HG03039 (cell line): ENCODE data around the gene PFKL.
A peak's percentile ranks its signal among the peaks of the same experiment; 100 is the strongest.

Experiments used
- ATAC-seq: cut with Tn5 transposase; IDR thresholded peaks from one replicate; pipeline ENCODE4 v1.9.1; 2021; ENCODE audit warnings: mild to moderate bottlenecking, moderate library complexity; ENCODE audit not compliant: unreplicated experiment

PFKL gene

DNA sequence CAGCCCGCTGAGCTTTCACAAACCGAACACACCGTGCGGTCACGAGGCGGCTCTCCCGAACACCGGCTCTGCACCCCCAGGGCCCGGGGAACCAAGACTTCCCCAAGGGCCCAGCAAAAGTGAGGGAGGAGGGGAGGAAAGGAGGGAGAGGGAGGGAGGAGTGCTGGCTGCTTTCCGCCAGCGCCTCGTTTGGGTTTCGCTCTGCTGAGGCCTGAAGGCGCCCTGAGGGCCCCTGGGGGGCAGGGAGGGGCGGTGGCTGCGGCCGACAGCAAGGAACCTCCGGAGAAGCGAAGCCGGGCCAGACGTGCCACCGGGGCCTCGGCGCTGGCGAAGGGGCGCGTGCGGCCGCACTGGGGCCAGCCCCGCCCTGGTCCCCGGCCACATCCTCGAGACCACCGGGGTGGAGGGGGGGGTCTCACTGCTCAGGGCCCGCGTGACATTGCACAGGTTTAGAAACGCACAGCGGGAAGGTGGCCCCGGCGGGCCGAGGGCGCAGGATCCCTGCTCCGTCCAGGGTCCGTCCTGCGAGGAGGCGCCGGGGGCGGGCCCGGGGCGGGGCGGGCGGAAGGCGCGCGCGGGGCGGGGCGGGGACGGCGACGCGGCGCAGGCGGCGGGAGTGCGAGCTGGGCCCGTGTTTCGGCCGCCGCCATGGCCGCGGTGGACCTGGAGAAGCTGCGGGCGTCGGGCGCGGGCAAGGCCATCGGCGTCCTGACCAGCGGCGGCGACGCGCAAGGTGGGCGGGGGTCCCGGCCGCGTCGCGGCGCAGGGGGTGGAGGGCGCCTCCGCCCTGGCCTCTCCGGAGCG lies at the start of gene PFKL:
PFKL (plus strand) TSS at position 596 of the 804 bp plus-strand sequence; CDS start at position 649, 53 bp downstream.
- ATAC-seq, result peak; percentile 49

GRCh38 chr21:44253832-44254710 lies 45.8 kb upstream of the PFKL start:
- no peak for ATAC-seq

DNA sequence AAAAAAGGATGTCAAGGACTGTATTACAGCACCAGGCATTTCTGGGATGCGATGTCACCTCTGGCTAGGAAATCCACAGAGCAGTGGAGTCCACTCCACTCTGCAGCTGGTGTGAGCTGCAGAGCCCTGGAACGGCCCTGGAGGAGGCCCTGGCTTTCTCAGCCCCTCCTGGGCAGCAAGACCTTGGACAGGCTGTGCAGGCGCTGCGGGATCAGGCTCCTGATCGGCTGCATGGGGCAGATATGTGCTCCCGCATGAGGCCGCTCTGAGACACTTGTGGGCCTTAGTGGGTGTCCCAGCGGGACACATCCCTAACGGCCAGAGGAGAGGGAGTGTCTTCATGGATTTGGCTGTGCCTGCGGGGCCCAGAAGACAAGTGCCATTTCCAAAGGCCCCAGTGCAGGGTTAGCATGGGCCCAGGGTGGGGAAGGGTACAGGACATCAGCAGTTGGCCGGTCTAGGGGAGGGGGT lies 44.3 kb upstream of the PFKL start:
- no peak for ATAC-seq

DNA sequence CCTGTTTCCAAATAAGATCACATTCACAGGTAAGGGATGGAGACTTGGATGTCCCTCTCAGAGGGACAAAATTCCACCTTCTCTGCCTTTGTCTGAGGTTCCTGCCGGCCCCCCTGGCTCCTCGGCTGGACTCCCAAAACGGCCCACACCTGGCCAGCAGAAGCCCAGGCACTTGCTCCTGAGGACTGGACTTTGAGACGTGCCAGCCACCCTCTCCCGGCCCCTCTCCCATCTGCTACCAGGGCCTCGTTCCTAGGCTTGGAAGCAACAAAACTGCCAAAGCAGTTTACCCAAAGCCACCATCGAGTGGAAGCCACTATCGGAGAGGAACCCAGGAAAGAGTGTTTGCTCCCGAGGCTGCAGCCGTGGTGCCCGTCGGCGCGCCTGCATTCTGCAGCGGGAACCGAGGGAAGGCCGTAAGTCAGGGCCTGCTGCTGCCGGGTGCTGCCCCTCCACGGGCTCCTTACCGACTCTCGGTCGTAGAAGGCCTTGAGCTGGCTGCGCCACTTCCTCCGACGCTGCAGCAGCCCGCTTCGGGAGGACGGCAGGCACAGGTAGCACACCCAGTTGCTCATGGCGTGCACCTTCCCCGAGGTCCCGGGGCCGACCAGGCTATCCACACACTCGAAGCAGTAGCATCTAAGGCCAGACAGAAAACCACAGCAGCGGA lies 41.7 kb upstream of the PFKL start:
- no peak for ATAC-seq

DNA sequence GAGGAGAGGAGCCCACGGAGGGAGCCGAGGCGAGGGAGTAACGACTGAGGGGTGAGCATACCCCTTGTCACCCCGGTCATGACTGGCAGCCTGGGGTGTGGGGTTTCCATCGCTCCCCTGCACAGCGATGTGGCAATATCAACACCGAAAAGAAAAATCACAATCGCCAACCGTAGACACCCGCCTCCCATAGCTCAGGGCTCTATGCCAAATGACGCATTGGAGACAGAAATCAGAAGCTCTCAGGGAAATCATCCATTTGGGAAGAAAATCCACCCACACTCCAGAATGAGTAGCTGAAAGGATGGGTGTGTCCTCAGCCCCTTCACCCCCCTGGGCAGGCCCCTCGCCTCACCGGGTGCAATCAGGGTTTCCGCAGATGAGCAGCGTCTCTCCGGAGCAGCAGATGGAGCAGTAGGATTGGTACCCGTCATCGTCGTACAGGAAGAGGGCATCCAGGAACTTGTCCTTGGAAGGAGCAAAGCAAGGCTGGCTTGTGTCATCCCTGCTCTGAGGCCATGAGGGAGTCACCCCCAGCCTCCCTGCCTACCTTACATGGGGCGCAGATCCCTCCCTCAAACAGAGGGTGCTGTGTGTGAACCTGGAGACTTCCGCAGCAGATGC lies 40.7 kb upstream of the PFKL start:
- no peak for ATAC-seq

DNA sequence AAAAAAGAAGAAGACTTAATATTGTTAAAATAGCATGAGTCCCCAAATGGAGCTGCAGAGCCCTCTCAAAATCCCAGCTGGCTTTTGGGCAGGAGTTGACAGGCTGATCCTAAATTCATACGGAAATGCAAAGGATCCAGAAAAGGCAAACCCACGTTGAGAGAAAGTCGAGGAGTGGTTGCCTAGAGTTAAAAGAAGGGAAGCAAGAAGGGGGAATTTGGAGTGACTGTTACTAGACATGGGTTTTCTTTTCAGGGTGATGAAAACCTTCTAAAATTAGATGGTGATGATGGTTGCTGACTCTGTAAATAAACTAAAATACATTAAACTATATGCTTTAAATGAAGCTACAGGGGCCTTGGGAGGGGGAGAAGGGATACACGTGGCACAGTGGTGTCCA lies 39.8 kb upstream of the PFKL start:
- ATAC-seq, result no peak

DNA sequence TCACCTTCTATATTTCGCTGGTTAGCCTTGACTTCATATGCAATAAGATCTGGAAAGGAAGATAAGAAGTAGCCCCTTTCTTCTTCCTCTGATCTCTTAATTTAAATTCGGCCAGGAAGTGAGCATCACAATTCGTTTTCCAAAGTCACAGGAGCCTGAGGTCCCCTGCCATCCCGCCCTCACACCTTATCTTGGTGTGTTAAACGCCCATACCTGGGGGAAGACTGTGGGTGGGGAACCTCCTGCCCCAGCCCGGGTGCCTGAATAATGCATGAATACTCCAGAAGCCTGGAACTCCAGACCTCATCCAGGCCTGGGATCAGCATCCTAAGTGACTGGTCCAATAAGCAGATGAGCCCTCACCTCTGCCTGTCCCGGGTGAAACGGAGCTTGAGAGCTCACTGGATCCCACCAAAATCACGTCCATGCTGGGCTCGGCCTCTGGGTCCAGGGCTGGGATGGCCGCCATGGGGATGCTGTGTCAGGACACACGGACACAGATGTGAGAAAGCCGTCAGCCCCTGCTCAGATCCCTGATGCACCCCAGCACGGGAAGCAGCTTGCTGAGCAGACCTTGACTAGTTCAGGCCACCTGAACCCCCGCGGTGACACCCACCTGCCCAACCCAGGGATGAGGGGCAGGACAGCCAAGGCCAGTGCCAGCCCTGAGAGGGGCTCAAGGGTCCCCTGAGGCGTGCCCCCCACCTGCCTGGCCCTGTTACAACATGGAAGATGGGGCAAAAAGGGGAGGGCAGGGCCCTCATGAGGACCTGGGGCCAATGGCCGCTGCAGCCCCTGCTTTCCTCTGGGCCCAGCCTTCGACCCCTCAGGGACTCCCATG lies 38.8 kb upstream of the PFKL start:
- ATAC-seq, result no peak

- no peak for ATAC-seq
Measured at GRCh38 chr21:44261675-44262295, 38.1 kb upstream of the PFKL start, which contains the start of gene DNMT3L. Gene DNMT3L (minus strand): TSS chr21:44261897. CDS start chr21:44261259, 638 bp downstream.

- no peak for ATAC-seq
Measured at GRCh38 chr21:44262338-44263056, 37.4 kb upstream of the PFKL start.

DNA sequence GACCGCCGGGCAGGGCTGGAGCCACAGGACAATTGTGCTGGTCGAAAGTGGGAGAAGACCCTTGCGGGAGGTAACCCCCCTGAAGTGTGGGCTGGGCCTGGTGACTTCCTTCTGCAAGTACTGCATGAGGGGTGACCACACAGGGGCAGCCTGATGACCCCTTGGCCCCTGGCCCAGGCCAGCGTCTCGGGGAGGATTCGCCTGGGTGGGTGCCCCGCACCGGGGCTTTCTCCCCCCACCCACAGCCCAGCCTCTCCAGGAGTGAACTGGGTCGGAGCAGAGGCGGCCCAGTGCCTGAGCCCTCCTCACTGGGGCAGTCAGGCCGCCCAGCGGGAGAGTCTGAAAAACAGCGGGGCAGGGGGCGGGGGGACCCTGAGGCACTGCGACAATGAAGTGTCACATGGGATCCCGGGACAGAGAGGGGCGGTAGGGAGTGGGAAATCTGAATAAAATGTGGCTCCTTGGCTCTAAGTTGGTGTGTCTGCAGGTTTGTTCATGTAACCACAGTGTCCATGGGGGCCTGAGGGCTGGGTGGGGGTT lies 36.6 kb upstream of the PFKL start:
- no peak for ATAC-seq

DNA sequence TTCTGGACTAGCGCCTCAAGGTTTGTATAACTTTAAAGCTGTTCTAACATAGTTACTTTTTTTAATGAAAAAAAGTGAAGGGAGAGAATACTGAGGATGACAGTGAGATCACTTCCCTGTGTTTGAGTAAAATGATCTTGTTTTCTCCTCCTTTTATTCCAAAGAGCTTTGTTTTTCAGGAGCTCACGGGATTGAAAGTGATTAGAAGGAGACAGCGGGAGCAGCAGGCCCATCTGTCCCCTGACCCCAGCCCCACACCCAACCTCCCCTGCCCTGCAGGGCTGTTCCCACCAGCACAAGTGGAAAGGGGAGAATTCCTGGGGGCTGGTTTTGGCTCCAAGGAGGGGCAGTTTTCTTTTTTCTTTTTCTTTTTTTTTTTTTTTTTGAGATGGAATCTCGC lies 36.1 kb upstream of the PFKL start:
- ATAC-seq, result no peak

- ATAC-seq, result no peak
Measured at GRCh38 chr21:44265734-44266270, 34.1 kb upstream of the PFKL start.

- ATAC-seq, result no peak
Measured at GRCh38 chr21:44267655-44268142, 32.2 kb upstream of the PFKL start.

- ATAC-seq, result no peak
Measured at GRCh38 chr21:44269090-44269489, 30.8 kb upstream of the PFKL start.

- ATAC-seq, result no peak
Measured at GRCh38 chr21:44271558-44272283, 28.1 kb upstream of the PFKL start.

GRCh38 chr21:44272284-44272858 lies 27.5 kb upstream of the PFKL start:
- no peak for ATAC-seq

DNA sequence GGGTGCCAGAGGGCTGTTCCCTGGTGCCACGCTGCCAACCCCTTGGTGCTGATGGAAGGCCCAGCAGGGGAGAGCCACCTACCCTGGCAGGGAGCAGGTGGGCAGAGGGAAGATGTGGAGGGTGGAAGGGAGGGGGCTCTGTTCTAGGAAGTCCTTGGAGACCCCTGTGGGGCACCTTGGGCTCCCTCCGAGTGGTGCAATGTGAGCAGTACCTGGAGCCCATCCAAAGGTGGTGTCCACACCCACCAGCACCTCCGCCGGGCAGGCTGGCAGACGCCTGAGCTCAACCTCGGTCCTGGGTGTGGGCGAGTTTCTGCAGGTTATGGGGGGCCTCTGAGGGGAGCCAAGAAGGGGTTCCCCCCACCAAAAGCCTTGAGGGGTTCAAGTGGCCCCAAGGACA lies 26.8 kb upstream of the PFKL start:
- no peak for ATAC-seq
